ENCODE results near the gene LAMA2.

DNA sequence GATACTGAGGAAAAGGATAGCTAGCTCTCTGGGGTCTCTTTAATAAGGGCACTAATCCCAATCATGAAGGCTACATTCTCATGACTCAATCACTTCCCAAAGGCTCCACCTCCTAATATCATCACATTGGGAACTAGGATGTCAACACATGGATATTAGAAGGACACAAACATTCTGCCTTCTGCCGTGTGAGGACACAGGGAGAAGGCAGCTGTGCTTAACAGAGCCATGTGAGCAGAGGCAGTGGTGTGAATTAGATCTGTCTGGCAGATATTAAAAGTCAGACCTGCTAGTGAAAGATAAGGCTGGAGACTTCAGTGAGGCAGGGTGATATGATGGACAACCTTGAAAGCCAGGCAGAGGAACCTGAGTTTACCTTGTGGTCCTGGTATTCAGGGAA lies 485.1 kb downstream of the LAMA2 start:
- TF ChIP-seq, protein P1, sequence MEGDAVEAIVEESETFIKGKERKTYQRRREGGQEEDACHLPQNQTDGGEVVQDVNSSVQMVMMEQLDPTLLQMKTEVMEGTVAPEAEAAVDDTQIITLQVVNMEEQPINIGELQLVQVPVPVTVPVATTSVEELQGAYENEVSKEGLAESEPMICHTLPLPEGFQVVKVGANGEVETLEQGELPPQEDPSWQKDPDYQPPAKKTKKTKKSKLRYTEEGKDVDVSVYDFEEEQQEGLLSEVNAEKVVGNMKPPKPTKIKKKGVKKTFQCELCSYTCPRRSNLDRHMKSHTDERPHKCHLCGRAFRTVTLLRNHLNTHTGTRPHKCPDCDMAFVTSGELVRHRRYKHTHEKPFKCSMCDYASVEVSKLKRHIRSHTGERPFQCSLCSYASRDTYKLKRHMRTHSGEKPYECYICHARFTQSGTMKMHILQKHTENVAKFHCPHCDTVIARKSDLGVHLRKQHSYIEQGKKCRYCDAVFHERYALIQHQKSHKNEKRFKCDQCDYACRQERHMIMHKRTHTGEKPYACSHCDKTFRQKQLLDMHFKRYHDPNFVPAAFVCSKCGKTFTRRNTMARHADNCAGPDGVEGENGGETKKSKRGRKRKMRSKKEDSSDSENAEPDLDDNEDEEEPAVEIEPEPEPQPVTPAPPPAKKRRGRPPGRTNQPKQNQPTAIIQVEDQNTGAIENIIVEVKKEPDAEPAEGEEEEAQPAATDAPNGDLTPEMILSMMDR (IDR thresholded peaks at IDR 0.05; ENCODE audit: control extremely low read depth in 1 of 3, insufficient read depth in 1 of 3, low read depth in 1 of 3, low read length in 3 of 3) = no peak
- TF ChIP-seq SP2 (IDR thresholded peaks at IDR 0.05; ENCODE audit: low read length) (no peak), GTF2F1 (IDR thresholded peaks at IDR 0.05; ENCODE audit: borderline replicate concordance, low read depth, low read length) (no peak), SIX5 (IDR thresholded peaks at IDR 0.05; ENCODE audit: low read depth, low read length) (no peak), SRF (IDR thresholded peaks at IDR 0.05; ENCODE audit: low read depth, low read length) (no peak), CHD2 (IDR thresholded peaks at IDR 0.05; ENCODE audit: low read length) (no peak), HDAC6 (IDR thresholded peaks at IDR 0.05; ENCODE audit: low read depth, low read length) (no peak), CHD1 (IDR thresholded peaks at IDR 0.05; ENCODE audit: low read depth, low read length) (no peak), EP300 (IDR thresholded peaks at IDR 0.05; ENCODE audit: borderline replicate concordance in 1 of 2, low read depth in 2 of 2, low read length in 2 of 2) (no peak), POLR2AphosphoS5 (IDR thresholded peaks at IDR 0.05; ENCODE audit: low read depth, low read length) (no peak), GABPA (IDR thresholded peaks at IDR 0.05; ENCODE audit: borderline replicate concordance, insufficient read depth, low read length) (no peak)
- TF ChIP-seq, protein P2, sequence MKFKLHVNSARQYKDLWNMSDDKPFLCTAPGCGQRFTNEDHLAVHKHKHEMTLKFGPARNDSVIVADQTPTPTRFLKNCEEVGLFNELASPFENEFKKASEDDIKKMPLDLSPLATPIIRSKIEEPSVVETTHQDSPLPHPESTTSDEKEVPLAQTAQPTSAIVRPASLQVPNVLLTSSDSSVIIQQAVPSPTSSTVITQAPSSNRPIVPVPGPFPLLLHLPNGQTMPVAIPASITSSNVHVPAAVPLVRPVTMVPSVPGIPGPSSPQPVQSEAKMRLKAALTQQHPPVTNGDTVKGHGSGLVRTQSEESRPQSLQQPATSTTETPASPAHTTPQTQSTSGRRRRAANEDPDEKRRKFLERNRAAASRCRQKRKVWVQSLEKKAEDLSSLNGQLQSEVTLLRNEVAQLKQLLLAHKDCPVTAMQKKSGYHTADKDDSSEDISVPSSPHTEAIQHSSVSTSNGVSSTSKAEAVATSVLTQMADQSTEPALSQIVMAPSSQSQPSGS (IDR thresholded peaks at IDR 0.05; ENCODE audit: low read length) = no peak
